Endodermal cell (in vitro differentiated cells): ENCODE data around the gene FETUB. TPM values are rescaled to one million over a fixed set of nuclear protein-coding genes. Genes with fewer than 3 reads are reported as not detected.

Experiments
- DNase-seq: peaks from one replicate; pipeline ENCODE4 v3.0.0-alpha.2; 2017
- H3K27ac ChIP-seq: 2 replicates; pipeline ENCODE4 v1.5.1; 2013; ENCODE audit warnings: mild to moderate bottlenecking, low read depth, low read length, moderate library complexity
- H3K27me3 ChIP-seq: 2 replicates; pipeline ENCODE4 v1.6.1; 2013; ENCODE audit warnings: mild to moderate bottlenecking, low read length, moderate library complexity; ENCODE audit not compliant: insufficient read depth, control insufficient read depth, poor library complexity, severe bottlenecking
- H3K36me3 ChIP-seq: 2 replicates; pipeline ENCODE4 v1.7.0; 2013; ENCODE audit warnings: mild to moderate bottlenecking, low read length, moderate library complexity; ENCODE audit not compliant: control insufficient read depth, insufficient read depth
- H3K4me1 ChIP-seq: one replicate; pipeline ENCODE4 v1.7.0; 2013; ENCODE audit warnings: low read length; ENCODE audit not compliant: control insufficient read depth, insufficient read depth
- H3K4me3 ChIP-seq: 2 replicates; pipeline ENCODE4 v1.5.1; 2013; ENCODE audit warnings: mild to moderate bottlenecking, low read length, moderate library complexity
- H3K9ac ChIP-seq: 2 replicates; pipeline ENCODE4 v1.6.1; 2013; ENCODE audit warnings: mild to moderate bottlenecking, low read length, moderate library complexity; ENCODE audit not compliant: poor library complexity, severe bottlenecking; ENCODE audit errors: extremely low read depth
- H3K9me3 ChIP-seq: 2 replicates; pipeline ENCODE4 v1.6.1; 2013; ENCODE audit warnings: mild to moderate bottlenecking, low read length, moderate library complexity; ENCODE audit not compliant: control insufficient read depth
- H3K27ac Mint-ChIP-seq: 2 replicates; pipeline ENCODE4 v1.8.0; 2020; ENCODE audit warnings: mixed read lengths
- H3K27me3 Mint-ChIP-seq: 2 replicates; pipeline ENCODE4 v1.8.0; 2021; ENCODE audit warnings: mild to moderate bottlenecking, mixed read lengths; ENCODE audit not compliant: insufficient read depth
- H3K36me3 Mint-ChIP-seq: 2 replicates; pipeline ENCODE4 v1.8.0; 2020; ENCODE audit warnings: low read depth, mixed read lengths
- H3K4me1 Mint-ChIP-seq: 2 replicates; pipeline ENCODE4 v1.8.0; 2020; ENCODE audit warnings: mixed read lengths
- H3K4me3 Mint-ChIP-seq: 2 replicates; pipeline ENCODE4 v1.8.0; 2020; ENCODE audit warnings: mild to moderate bottlenecking, moderate library complexity, mixed read lengths
- H3K9me3 Mint-ChIP-seq: 2 replicates; pipeline ENCODE4 v1.8.0; 2020; ENCODE audit warnings: mild to moderate bottlenecking, mixed read lengths
- WGBS, 2 experiments: methylation state at CpG; one replicate each; pipeline versions ENCODE4 v1.1.5 to v1.1.7; 2013; ENCODE audit warnings: missing lambda C conversion rate in 2 of 2, mixed read lengths in 1 of 2; ENCODE audit not compliant: insufficient coverage in 1 of 2, insufficient read length in 1 of 2; 5-methylcytosine and 5-hydroxymethylcytosine counted together
- total RNA-seq, 2 donors: library from RNA; stranded (reverse); fragmentation: NEBNext Ultra II Directional in 1 of 2; extraction: Animal tissue kit (Norgen Biotek cat#: 25700) in 1 of 2; gene quantifications; 2 replicates in 1 of 2; 3 replicates in 1 of 2; pipeline ENCODE4 v1.2.1, GENCODE V29; 2021
- TF ChIP-seq, protein P1 (sequence below): fragments of 200-600 bp; sonication (generic); conservative IDR thresholded peaks from 2 replicates; pipeline ENCODE4 v1.5.0; 2021; ENCODE audit warnings: antibody characterized with exemption, mild to moderate bottlenecking

FETUB gene
- total RNA-seq, 2 donors from 2014 or later = not detected

DNA sequence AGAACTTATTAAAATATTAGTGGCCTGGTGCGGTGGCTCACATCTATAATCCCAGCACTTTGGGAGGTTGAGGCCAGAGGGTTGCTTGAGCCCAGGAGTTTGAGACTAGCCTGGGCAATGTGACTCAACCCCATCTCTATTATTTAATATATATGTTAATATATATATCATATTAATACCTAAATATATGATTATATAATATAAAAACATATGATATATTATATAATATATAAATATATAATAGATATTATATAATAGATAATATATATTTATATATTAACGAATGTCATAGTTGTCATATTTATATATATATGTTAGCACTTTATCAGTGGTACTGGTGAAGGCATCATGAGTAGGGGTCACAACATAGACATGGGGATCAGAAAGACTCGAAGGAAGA, 30.9 kb downstream of the FETUB start:
- 92 to 100% methylated on average over 1 to 2 of the region's 3 CpGs for WGBS, 2 experiments
- DNase-seq = no peak
- Histone ChIP-seq H3K27ac (no peak overlapping the region), H3K9me3 (no peaks in the 10 kb centered on the region), H3K36me3 (no peaks in the 10 kb centered on the region), H3K4me3 (no peak overlapping the region), H3K27me3 (peaks cover 11% of the 10 kb centered on the region), H3K4me1 (no peaks in the 10 kb centered on the region), H3K9ac (no peak overlapping the region)
- Mint-ChIP-seq H3K27ac (no peak overlapping the region), H3K27me3 (peaks cover 20% of the 10 kb centered on the region), H3K4me1 (no peaks in the 10 kb centered on the region), H3K9me3 (no peaks in the 10 kb centered on the region), H3K36me3 (no peaks in the 10 kb centered on the region), H3K4me3 (no peak overlapping the region)
- TF ChIP-seq, protein P1, sequence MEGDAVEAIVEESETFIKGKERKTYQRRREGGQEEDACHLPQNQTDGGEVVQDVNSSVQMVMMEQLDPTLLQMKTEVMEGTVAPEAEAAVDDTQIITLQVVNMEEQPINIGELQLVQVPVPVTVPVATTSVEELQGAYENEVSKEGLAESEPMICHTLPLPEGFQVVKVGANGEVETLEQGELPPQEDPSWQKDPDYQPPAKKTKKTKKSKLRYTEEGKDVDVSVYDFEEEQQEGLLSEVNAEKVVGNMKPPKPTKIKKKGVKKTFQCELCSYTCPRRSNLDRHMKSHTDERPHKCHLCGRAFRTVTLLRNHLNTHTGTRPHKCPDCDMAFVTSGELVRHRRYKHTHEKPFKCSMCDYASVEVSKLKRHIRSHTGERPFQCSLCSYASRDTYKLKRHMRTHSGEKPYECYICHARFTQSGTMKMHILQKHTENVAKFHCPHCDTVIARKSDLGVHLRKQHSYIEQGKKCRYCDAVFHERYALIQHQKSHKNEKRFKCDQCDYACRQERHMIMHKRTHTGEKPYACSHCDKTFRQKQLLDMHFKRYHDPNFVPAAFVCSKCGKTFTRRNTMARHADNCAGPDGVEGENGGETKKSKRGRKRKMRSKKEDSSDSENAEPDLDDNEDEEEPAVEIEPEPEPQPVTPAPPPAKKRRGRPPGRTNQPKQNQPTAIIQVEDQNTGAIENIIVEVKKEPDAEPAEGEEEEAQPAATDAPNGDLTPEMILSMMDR = no peak

DNA sequence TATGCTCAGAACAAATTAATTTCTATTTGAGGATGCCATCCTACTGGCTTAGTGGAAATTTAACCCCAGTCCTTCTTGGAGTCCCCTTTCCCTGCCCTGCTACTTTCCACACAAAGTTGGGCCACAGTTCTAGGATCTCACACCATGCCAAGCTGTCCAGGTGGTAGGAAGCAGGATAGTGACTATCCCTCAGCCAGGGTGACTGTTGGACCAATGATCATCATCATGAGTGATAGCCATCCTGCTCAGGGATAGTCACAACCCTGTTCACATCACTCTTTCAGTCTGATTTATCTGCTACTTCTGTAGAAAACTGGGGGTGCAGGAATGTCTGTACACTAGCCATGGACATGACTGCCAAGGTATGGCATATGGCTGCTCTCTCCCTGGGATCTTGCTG, 38.4 kb downstream of the FETUB start:
- Mint-ChIP-seq H3K27me3 (peaks cover 33% of the 10 kb centered on the region), H3K4me1 (no peaks in the 10 kb centered on the region), H3K9me3 (peaks cover 3% of the 10 kb centered on the region), H3K4me3 (no peak overlapping the region), H3K27ac (no peak overlapping the region), H3K36me3 (no peaks in the 10 kb centered on the region)
- Histone ChIP-seq H3K9me3 (no peaks in the 10 kb centered on the region), H3K27ac (no peak overlapping the region), H3K4me1 (no peaks in the 10 kb centered on the region), H3K4me3 (no peak overlapping the region), H3K27me3 (peaks cover 21% of the 10 kb centered on the region), H3K9ac (no peak overlapping the region), H3K36me3 (no peaks in the 10 kb centered on the region)
- TF ChIP-seq, protein P1 = no peak
- no peak for DNase-seq

DNA sequence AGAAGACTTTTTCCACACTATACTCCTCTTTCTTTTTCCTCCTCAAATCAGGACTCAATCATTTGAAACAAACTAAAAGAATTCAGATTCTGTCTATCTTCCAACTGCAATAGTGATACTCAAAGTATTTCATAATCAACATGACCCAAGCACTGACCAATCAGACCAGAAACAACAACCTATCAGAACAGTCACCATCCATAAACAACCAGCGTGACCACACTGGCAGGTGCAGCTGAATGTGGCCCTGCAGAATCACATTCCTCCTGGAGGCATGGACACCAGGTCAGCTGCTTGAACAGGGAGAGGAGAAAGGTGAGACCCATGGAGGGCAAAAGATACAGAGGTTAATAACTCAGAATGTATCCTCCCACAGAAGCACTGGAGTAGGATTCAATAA, 39.0 kb downstream of the FETUB start:
- Mint-ChIP-seq H3K36me3 (no peaks in the 10 kb centered on the region), H3K27ac (no peak overlapping the region), H3K4me3 (no peak overlapping the region), H3K27me3 (peaks cover 29% of the 10 kb centered on the region), H3K4me1 (no peaks in the 10 kb centered on the region), H3K9me3 (peaks cover 9% of the 10 kb centered on the region)
- no peak overlapping the region for H3K4me3 ChIP-seq
- peaks cover 21% of the 10 kb centered on the region for H3K27me3 ChIP-seq
- TF ChIP-seq, protein P1 = no peak
- no peaks in the 10 kb centered on the region for H3K4me1 ChIP-seq
- no peak overlapping the region for H3K9ac ChIP-seq
- WGBS, 2 experiments = 89% methylated on average over 1 of the region's 1 CpG; no CpG with 5 or more reads in 1 of the 2 experiments
- DNase-seq = no peak
- no peaks in the 10 kb centered on the region for H3K36me3 ChIP-seq
- H3K27ac ChIP-seq = no peak overlapping the region
- H3K9me3 ChIP-seq = no peaks in the 10 kb centered on the region
